ENCODE measurements around the gene TRAF3IP3.

TRAF3IP3 gene

DNA sequence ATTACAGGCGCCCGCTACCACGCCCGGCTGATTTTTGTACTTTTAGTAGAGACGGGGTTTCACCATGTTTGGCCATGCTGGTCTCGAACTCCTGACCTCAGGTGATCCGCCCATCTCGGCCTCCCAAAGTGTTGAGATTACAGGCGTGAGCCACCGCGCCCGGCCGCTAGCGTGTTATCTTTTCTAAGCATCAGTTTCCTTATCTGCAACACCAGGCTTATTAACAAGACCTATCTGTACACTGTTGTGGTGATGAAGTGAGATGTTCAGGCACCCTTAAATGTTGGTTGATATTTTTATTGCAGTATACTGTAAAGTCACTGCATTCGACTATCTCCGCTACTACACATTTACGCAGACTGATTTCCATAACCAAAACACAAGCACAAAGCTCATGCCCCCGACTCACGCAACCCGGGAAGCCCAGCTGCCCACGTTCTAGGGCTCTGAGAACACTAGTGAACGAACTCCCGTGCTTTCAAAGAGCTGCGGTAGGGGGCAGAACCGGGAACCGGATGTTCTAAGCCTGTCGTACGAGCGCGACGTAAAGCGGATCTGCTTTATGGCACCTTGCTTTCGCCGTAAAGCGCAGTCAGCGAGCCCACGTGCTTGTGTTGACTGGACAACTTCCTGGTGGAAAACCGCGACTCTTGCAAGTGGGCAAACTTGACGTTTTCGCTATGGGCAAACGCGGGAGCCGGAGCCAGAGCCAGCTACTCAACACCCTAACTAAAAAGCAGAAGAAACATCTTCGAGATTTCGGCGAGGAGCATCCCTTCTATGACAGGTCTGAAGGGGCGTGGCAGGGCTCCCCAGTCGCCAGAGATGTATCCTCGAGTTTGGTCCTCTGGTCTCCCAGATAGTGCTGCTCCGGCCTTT lies 71.8 kb downstream of the TRAF3IP3 start, which contains the start of gene UTP25:
Gene UTP25, plus strand, starts transcription at position 589 of the 879 bp plus-strand sequence. Its CDS starts 92 bp downstream, at position 681.
- peak; percentile 94 for DNase-seq (ENCODE audit: low spot score)

DNA sequence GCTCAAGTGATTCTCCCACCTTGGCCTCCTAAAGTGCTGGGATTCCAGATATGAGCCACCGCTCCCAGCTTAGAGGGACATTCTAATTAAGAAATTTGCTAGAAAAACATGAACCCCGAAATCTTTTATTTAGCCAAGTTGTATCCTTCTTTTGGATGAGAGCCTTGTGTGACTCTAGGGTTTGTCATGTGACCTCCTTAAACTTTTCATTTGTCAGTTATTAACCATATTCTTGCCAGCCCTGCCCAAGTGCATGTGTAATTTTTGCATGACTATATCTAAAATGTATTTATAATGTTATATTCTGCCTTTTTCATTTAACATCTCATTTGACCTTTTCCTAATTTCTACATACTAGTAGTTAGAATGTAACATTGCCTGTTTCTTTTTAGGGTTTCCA lies 73.9 kb downstream of the TRAF3IP3 start:
- DNase-seq (ENCODE audit: low spot score): no peak

DNA sequence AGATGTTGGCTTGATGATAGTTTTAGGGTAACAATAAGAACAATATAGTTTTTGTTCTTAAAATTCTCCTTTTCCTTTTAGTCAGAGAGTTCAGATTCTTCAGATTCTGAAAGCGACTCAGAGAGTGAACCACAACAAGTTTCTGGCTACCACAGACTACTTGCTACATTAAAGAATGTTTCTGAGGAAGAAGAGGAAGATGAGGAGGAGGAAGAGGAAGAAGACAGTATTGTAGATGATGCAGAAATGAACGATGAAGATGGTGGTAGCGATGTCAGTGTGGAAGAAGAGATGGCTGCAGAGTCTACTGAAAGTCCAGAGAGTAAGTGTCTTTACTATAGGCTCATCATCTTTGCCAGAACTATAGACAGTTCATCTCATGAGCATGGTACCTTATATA lies 74.9 kb downstream of the TRAF3IP3 start:
- no peak for DNase-seq (ENCODE audit: low spot score)

DNA sequence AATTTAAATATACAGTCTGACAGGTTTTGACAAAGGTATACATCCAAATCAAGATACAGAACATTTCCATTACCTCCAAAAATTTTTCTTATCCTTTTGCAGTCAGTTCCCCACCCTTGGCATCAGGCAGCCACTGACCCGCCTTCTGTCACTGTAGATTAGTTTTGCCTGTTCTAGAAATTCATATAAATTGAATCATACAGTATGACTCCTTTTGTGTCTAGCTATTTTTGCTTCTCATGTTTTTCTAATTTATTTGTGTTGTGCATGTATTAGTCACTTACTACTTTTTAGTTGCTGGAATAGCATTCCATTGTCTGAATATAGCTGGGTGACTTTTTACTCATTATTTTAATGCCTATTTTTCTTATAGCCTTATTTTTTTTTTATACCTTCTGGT lies 75.8 kb downstream of the TRAF3IP3 start:
- DNase-seq (ENCODE audit: low spot score): no peak
